GM19351 (cell line): ENCODE results near the gene CCDC185.
"Not testable (repeated sequence)": the region's sequence is repeated elsewhere in the genome, so short reads cannot be mapped to it uniquely, and the experiment has no call there.

Source experiments
- ATAC-seq: cut with Tn5 transposase; IDR thresholded peaks from one replicate; pipeline ENCODE4 v1.9.1; 2021; ENCODE audit warnings: mild to moderate bottlenecking, moderate library complexity; ENCODE audit not compliant: unreplicated experiment

CCDC185 gene

DNA sequence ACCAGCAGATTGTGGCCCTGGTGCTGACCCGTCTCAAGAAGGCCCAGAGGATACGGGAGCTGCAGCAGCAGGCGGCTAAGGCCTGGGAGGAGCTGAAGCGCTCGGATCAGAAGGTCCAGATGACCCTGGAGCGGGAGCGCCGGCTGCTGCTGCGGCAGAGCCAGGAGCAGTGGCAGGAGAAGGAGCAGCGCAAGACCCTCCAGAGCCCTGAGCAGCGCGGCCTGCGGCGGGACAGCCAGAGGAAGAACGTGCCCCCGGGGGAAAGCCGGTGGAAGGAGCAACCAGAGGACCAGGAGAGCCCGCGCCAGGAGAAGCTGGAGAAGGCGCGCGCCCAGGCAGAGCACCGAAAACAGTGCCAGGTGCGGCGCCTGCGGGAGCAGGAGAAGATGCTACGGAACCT is 1.0 kb downstream of the CCDC185 start:
- ATAC-seq, result no peak

DNA sequence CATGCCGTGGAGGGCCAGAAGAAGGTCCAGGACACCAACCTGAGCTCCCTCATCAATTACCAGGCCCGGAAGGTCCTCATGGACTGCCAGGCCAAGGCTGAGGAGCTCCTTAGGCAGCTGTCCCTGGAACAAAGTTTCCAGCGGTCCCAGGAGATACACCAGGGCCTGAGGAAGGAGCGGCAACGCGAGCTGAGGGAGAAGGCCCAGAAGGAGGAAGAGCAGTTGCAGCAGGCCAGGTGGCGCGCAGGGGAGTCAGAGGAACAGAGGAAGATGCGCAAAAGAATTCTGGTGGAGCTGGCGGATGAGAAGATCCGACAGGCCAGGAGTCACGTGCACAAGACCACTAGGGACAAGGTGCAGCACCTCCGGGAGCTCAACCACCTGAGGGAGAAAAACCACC is 1.5 kb downstream of the CCDC185 start:
- no peak for ATAC-seq

- ATAC-seq, result not testable (repeated sequence)
These were observed 6.2 kb downstream of the CCDC185 start for GRCh38 chr1:223399393-223399792.

GRCh38 chr1:223401873-223402789 is 8.9 kb downstream of the CCDC185 start:
- no peak for ATAC-seq

- no peak for ATAC-seq
These were observed 9.6 kb downstream of the CCDC185 start for GRCh38 chr1:223402790-223403142.

DNA sequence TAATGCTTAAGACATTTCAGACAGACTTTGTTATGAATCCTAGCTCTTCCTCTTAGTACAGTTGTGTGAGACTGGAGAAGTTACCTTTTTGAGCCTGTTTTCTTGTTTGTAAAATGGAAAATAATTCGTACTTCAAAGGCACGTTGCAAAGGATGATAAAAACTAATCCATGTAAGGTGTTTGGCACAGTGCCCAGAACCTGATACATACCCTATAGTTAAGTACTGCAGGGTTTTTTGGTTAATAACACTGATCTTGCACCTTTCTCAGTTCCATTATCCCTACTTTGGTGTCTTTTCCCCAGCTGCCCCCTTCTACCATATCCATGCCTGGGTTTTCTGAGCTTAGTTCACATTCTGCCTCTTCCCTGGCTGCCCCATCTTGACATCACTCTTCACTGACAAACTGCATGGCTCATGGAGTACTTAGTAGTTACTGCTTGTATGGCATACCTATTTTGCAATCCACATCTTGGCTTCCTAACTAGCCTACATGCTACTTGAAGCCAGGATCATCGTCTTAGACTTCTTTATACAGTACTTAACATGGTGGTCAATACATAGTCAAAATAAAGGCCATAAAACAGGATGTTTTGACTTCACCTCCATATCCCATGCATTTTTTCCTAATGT is 10.1 kb downstream of the CCDC185 start:
- ATAC-seq, result no peak

DNA sequence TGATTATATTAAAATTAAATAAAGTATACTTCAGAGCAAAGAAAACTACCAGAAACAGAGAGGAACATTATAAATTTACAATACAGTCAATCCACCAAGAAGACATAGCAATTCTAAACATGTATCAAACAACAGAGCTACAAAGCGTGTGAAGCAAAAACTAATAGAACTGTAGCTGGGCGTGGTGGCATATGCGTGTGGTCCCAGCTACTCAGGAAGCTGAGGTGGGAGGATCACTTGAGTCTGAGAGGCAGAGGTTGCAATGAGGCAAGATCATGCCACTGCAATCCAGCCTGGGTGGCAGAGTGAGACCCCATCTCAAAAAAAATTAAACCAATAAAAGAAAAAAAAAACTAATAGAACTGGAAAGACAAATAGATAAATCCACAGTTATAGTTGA is 12.3 kb downstream of the CCDC185 start:
- ATAC-seq, result no peak

DNA sequence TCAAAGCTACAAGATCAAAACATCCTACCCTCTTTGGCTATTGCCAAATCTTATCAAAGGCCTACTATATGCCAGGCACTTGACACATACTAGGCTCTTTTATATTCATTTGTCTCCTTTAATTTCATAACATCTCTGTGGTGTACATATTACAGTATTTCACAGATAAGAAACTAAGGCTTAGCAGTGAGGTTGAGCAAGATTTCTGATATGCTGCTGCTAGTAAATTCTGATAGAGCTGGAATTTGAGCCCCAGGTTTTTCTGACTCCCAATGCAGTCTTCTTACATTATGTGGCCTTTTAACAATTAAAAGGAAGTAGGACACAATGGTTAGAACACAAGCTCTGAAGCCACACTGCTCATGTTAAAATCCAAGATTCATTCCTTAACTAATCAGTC is 16.8 kb downstream of the CCDC185 start:
- ATAC-seq, result no peak

- ATAC-seq, result no peak
These were observed 18.1 kb downstream of the CCDC185 start for GRCh38 chr1:223411309-223411708.

- ATAC-seq, result no peak
These were observed 18.5 kb downstream of the CCDC185 start for GRCh38 chr1:223411710-223412109.

- no peak for ATAC-seq
These were observed 20.0 kb downstream of the CCDC185 start for GRCh38 chr1:223413216-223413615.

GRCh38 chr1:223417444-223417843 is 24.2 kb downstream of the CCDC185 start:
- ATAC-seq, result no peak

GRCh38 chr1:223417903-223418663 is 24.9 kb downstream of the CCDC185 start:
- ATAC-seq, result no peak

DNA sequence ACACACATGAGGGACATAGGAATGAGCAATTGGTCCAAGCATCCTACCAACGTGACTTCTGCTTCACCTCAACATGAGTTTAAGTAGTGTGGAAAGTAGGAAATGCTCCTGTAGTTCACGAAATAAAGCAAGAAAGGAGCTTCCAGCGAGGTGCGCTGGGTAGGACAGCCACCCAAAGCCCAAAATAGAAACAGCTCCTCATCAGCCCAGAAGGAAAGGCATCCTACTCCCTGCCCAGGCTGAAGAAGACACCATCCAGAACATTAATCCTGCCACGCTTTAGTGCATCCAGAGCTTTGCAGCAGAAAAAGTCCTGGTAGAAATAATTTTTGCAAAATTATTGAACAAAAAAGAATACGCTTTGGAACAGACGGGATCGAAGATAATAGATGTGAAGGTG is 25.9 kb downstream of the CCDC185 start:
- ATAC-seq, result no peak

- no peak for ATAC-seq
These were observed 26.3 kb downstream of the CCDC185 start for GRCh38 chr1:223419561-223419960.

GRCh38 chr1:223421025-223421424 is 27.8 kb downstream of the CCDC185 start:
- no peak for ATAC-seq

DNA sequence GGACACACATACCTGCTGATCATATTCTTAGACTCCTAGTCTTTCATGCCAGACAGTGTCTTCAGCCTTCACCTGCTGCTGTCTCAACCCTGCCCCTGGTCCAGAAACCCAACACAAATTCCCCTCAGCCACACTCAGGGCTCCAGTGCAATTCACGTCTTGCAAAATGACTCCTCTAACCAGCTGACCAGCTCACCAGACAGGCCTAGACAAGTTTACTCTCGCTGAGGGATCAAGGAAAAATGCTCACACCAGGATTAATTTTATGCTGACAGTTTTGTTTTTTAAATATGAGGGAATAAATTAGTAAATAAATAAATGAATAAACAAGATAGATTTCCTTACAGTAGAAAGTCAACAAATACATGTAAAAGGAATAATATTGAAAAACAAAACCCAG is 28.5 kb downstream of the CCDC185 start:
- no peak for ATAC-seq

DNA sequence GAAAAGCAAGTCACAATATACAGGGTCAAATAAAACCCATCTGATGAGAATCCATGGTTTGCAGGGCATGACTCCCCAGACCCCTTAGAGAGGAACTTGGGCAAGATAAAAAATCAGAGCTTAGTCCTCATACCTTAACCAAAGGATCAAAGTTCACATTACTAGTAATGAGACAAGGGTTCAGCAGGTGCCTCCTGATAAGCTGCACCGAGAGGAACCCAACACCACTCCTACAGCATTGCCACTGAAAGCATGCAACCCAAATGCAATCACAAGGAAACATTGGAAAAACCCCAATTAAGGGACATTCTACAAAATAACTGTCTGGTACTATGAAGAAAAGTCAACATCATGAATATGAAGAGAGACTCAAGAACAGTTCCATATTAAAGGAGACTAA is 29.7 kb downstream of the CCDC185 start:
- ATAC-seq, result no peak

DNA sequence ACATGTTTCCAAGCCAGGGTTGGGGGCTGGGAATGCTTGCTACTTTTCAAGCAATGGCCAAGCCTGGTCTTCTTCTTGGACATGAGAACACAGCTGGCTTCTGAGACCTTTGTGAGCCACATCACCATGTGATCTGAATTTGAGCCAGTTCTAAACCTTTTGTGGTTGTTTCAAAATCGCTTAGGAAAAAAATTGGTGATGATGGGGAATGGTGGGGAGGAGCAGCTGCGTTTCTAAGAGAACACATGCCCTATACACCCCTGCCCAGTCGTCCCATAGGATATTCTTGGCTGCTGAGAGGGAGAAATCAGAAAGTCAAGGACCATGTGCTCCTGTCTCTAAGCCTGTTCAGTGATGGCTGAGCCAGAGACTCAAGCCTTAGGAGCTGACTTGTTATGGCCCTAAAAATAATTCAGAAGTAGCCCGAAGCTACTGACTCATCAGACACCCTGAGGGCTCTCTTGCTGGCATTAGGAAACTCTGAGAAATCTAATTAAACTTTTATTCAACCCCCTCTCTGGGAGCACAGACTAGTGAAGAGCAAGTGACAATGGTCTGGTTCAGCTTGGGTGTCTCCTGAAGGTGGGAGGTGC is 30.5 kb downstream of the CCDC185 start:
- ATAC-seq, result no peak

DNA sequence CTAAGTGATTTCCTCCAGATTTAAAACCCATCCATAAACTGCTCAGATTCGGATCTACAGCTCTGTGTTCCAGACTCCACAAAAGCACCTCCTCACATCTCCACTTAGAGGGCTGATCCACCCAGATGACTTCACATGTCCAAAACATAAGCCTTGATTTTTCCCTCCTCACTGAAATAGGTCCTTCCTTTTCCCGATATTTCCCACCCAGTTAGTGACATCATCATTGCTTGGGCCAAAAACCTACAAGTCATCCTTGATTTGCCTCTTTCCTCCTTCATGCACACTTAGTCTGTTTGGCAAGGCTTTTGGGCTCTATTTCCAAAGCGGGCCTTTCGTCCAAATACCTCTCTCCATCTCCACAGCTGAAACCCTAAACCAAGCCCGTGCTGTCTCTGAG is 32.3 kb downstream of the CCDC185 start:
- no peak for ATAC-seq

GRCh38 chr1:223426936-223427335 is 33.7 kb downstream of the CCDC185 start:
- no peak for ATAC-seq
